Liver (tissue), 9 donors: ENCODE measurements around the gene METRN. TPM values are rescaled to one million over a fixed set of nuclear protein-coding genes. Genes with fewer than 3 reads are reported as not detected.

Experiments used
- DNase-seq: peaks from one replicate; pipeline ENCODE4 v3.0.0-alpha.2; 2017; ENCODE audit warnings: low spot score
- H3K27ac ChIP-seq, 2 donors: one replicate each; pipeline ENCODE4 v1.7.0; 2013; ENCODE audit warnings: inconsistent platforms in 2 of 2, low read length in 2 of 2, control low read depth in 1 of 2, low read depth in 1 of 2, mild to moderate bottlenecking in 1 of 2
- H3K27me3 ChIP-seq, 4 donors: one replicate each; pipeline versions ENCODE4 v1.6.1 to v1.7.0; 2013; ENCODE audit warnings: low read length in 3 of 4, inconsistent platforms in 1 of 4, mild to moderate bottlenecking in 1 of 4, moderate library complexity in 1 of 4; ENCODE audit not compliant: control insufficient read depth in 4 of 4, insufficient read depth in 4 of 4
- H3K36me3 ChIP-seq, 4 donors: one replicate each; pipeline versions ENCODE4 v1.6.1 to v1.7.0; 2013; ENCODE audit warnings: low read length in 3 of 4, mild to moderate bottlenecking in 3 of 4, low read depth in 1 of 4, moderate library complexity in 1 of 4; ENCODE audit not compliant: control insufficient read depth in 4 of 4, insufficient read depth in 3 of 4
- H3K4me1 ChIP-seq, 4 donors: one replicate each; pipeline versions ENCODE4 v1.6.1 to v1.7.0; 2013; ENCODE audit warnings: low read length in 3 of 4, mild to moderate bottlenecking in 3 of 4, moderate library complexity in 1 of 4; ENCODE audit not compliant: control insufficient read depth in 4 of 4, insufficient read depth in 4 of 4
- H3K4me3 ChIP-seq, 3 donors: one replicate each; pipeline versions ENCODE4 v1.6.1 to v1.7.0; 2013; ENCODE audit warnings: low read length in 3 of 3, control low read depth in 1 of 3, low read depth in 1 of 3, mild to moderate bottlenecking in 1 of 3
- H3K9ac ChIP-seq, 2 donors: one replicate each; pipeline ENCODE4 v1.7.0; 2013; ENCODE audit warnings: low read length in 2 of 2, mild to moderate bottlenecking in 2 of 2, moderate library complexity in 2 of 2, control low read depth in 1 of 2, low read depth in 1 of 2
- H3K9me3 ChIP-seq, 4 donors: one replicate each; pipeline versions ENCODE4 v1.6.1 to v1.7.0; 2013; ENCODE audit warnings: low read length in 3 of 4; ENCODE audit not compliant: control insufficient read depth in 4 of 4
- ATF3 ChIP-seq: IDR thresholded peaks from 2 replicates; pipeline ENCODE4 v1.6.1; 2016; ENCODE audit warnings: antibody characterized with exemption
- EGR1 ChIP-seq, 2 donors: IDR thresholded peaks; 2 replicates each; pipeline ENCODE4 v1.6.1; 2016 to 2018; ENCODE audit warnings: antibody characterized with exemption in 2 of 2, low read depth in 2 of 2
- FOXA1 ChIP-seq: IDR thresholded peaks from 2 replicates; pipeline ENCODE4 v1.6.1; 2016; ENCODE audit warnings: antibody characterized with exemption
- FOXA2 ChIP-seq: IDR thresholded peaks from 2 replicates; pipeline ENCODE4 v1.6.1; 2016; ENCODE audit warnings: antibody characterized with exemption
- HNF4A ChIP-seq, 2 donors: conservative IDR thresholded peaks; 2 replicates each; pipeline ENCODE4 v1.6.1; 2016; ENCODE audit warnings: antibody characterized with exemption in 2 of 2, mild to moderate bottlenecking in 2 of 2
- HNF4G ChIP-seq: IDR thresholded peaks from 2 replicates; pipeline ENCODE4 v1.6.1; 2016; ENCODE audit warnings: antibody characterized with exemption
- JUND ChIP-seq, 2 donors: IDR thresholded peaks; 2 replicates each; pipeline ENCODE4 v1.6.1; 2016; ENCODE audit warnings: antibody characterized with exemption in 2 of 2
- NR2F2 ChIP-seq: IDR thresholded peaks from 2 replicates; pipeline ENCODE4 v1.6.1; 2016; ENCODE audit warnings: antibody characterized with exemption
- RAD21 ChIP-seq, 2 donors: IDR thresholded peaks; 2 replicates each; pipeline ENCODE4 v1.6.1; 2016; ENCODE audit warnings: antibody characterized with exemption in 2 of 2, mild to moderate bottlenecking in 2 of 2
- REST ChIP-seq: IDR thresholded peaks from 2 replicates; pipeline ENCODE4 v1.6.1; 2016; ENCODE audit warnings: antibody characterized with exemption, mild to moderate bottlenecking
- RXRA ChIP-seq, 2 donors: IDR thresholded peaks; 2 replicates each; pipeline ENCODE4 v1.6.1; 2017 to 2018; ENCODE audit warnings: antibody characterized with exemption in 2 of 2, mild to moderate bottlenecking in 1 of 2
- SP1 ChIP-seq: IDR thresholded peaks from 2 replicates; pipeline ENCODE4 v1.6.1; 2018; ENCODE audit warnings: antibody characterized with exemption, mild to moderate bottlenecking
- TAF1 ChIP-seq: conservative IDR thresholded peaks from 2 replicates; pipeline ENCODE4 v1.6.1; 2016; ENCODE audit warnings: antibody characterized with exemption, mild to moderate bottlenecking
- YY1 ChIP-seq: IDR thresholded peaks from 2 replicates; pipeline ENCODE4 v1.6.1; 2016; ENCODE audit warnings: antibody characterized with exemption, mild to moderate bottlenecking
- ZBTB33 ChIP-seq: IDR thresholded peaks from 2 replicates; pipeline ENCODE4 v1.6.1; 2016; ENCODE audit warnings: antibody characterized with exemption
- WGBS: extraction: QIAGEN DNeasy Blood & Tissue Kit; methylation state at CpG from one replicate; pipeline ENCODE4 v1.1.7; 2013; 5-methylcytosine and 5-hydroxymethylcytosine counted together
- polyA plus RNA-seq, 2 donors: library from polyadenylated mRNA; stranded (reverse) in 1 of 2; unstranded in 1 of 2; fragments of 200-250 nt in 1 of 2; fragments of >200 nt in 1 of 2; fragmentation: Nextera tagmentation in 1 of 2; extraction: Ambion mirVana in 1 of 2; gene quantifications; one replicate each; pipeline versions ENCODE4 v1.2.1 to v1.2.3, GENCODE V29; 2013 to 2015
- total RNA-seq, 2 donors: library from RNA; depleted of rRNA; stranded (reverse); fragments of >200 nt; gene quantifications; one replicate each; pipeline ENCODE4 v1.2.3, GENCODE V29; 2014
- TF ChIP-seq, protein P1 (sequence below): IDR thresholded peaks from 2 replicates; pipeline ENCODE4 v1.6.1; 2016; ENCODE audit warnings: antibody characterized with exemption
- TF ChIP-seq, protein P2 (sequence below): fragments of 150-350 bp; IDR thresholded peaks from 2 replicates; pipeline ENCODE4 v1.5.1; 2017; ENCODE audit warnings: improper control_type of control experiment, low read depth, low read length; ENCODE audit not compliant: missing input control
- donor health status: healthy.
- donor health status: healthy.
- donor health status: healthy.
- donor health status: healthy.
- donor health status: healthy.

METRN gene
- total and polyA plus RNA-seq, 4 donors = 4.6 to 22.9 (median 7.1) TPM

DNA sequence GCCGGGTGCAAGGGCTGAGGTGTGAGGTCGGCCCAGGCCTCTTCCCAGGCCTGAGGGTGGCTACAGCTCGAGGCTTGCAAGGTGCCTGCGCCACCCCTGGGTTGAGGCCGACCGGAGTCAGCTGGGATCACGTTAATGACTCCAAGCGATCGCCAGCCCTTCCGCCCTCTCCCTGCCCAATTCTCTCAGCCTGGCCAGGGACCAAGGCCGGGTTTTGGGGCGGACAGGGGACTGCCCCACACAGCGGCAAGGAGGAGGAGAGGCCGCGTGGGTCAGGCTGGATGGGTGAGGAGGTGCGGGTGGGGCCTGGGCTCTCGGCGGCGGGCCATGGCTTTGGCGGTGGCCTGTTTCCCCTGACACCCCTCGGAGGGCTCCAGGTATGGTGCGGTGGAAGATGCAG is 21.6 kb upstream of the METRN start:
- Histone ChIP-seq H3K27me3 (peaks cover 2 to 12% (median 7%) of the 10 kb centered on the region in 4 donors), H3K9me3 (no peaks in the 10 kb centered on the region), H3K9ac (no peak overlapping the region), H3K27ac (no peak overlapping the region), H3K4me3 (no peak overlapping the region), H3K36me3 (no peaks in the 10 kb centered on the region), H3K4me1 (peaks cover 14 to 30% (median 24%) of the 10 kb centered on the region in 4 donors)
- no peak for DNase-seq
- 41% methylated on average over 22 of the region's 22 CpGs for WGBS
- TF ChIP-seq FOXA2 = no peak
- TF ChIP-seq ATF3 = no peak
- TF ChIP-seq YY1 = no peak
- TF ChIP-seq HNF4G = no peak
- no peak for TF ChIP-seq NR2F2
- no peak for TF ChIP-seq SP1
- TF ChIP-seq FOXA1 = no peak
- no peak for TF ChIP-seq TAF1
- no peak for TF ChIP-seq JUND (IDR thresholded peaks at IDR 0.05)
- TF ChIP-seq, protein P1, sequence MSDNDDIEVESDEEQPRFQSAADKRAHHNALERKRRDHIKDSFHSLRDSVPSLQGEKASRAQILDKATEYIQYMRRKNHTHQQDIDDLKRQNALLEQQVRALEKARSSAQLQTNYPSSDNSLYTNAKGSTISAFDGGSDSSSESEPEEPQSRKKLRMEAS = no peak
- TF ChIP-seq REST = no peak
- no peak for TF ChIP-seq EGR1 (IDR thresholded peaks at IDR 0.05; ENCODE audit: low read depth in 2 of 2)
- no peak for TF ChIP-seq HNF4A (conservative IDR thresholded peaks at IDR 0.05)
- no peak for TF ChIP-seq ZBTB33
- TF ChIP-seq, protein P2, sequence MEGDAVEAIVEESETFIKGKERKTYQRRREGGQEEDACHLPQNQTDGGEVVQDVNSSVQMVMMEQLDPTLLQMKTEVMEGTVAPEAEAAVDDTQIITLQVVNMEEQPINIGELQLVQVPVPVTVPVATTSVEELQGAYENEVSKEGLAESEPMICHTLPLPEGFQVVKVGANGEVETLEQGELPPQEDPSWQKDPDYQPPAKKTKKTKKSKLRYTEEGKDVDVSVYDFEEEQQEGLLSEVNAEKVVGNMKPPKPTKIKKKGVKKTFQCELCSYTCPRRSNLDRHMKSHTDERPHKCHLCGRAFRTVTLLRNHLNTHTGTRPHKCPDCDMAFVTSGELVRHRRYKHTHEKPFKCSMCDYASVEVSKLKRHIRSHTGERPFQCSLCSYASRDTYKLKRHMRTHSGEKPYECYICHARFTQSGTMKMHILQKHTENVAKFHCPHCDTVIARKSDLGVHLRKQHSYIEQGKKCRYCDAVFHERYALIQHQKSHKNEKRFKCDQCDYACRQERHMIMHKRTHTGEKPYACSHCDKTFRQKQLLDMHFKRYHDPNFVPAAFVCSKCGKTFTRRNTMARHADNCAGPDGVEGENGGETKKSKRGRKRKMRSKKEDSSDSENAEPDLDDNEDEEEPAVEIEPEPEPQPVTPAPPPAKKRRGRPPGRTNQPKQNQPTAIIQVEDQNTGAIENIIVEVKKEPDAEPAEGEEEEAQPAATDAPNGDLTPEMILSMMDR = no peak
- no peak for TF ChIP-seq RXRA (IDR thresholded peaks at IDR 0.05)
- TF ChIP-seq RAD21 (IDR thresholded peaks at IDR 0.05) = no peak

GRCh38 chr16:693766-694165 is 21.2 kb upstream of the METRN start:
- no peak for DNase-seq
- Histone ChIP-seq H3K4me1 (peaks cover 11 to 26% (median 21%) of the 10 kb centered on the region in 4 donors), H3K9me3 (no peaks in the 10 kb centered on the region), H3K27ac (no peak overlapping the region), H3K4me3 (no peak overlapping the region), H3K27me3 (peaks cover 2 to 12% (median 7%) of the 10 kb centered on the region in 4 donors), H3K9ac (no peak overlapping the region), H3K36me3 (no peaks in the 10 kb centered on the region)
- 9% methylated on average over 37 of the region's 37 CpGs for WGBS
- TF ChIP-seq YY1 = no peak
- TF ChIP-seq REST = no peak
- TF ChIP-seq FOXA2 = no peak
